PFSK-1 (cell line): Measurements from ENCODE around the gene L3MBTL2.

Experiments
- FOXP2 ChIP-seq: optimal IDR thresholded peaks from 2 replicates; pipeline ENCODE3; 2011; ENCODE audit warnings: borderline replicate concordance, control low read depth, inconsistent platforms; ENCODE audit not compliant: insufficient read depth; ENCODE audit errors: extremely low read length, extremely low read depth
- POLR2AphosphoS5 ChIP-seq: IDR thresholded peaks from 2 replicates; pipeline ENCODE4 v1.6.1; 2012; ENCODE audit warnings: low read depth, mild to moderate bottlenecking, control low read depth, low read length, moderate library complexity
- SIN3A ChIP-seq: IDR thresholded peaks from 2 replicates; pipeline ENCODE4 v1.6.1; 2012; ENCODE audit warnings: mild to moderate bottlenecking, low read length, moderate library complexity, borderline replicate concordance; ENCODE audit not compliant: insufficient read depth
- TF ChIP-seq, protein P1 (sequence below), 2 experiments: IDR thresholded peaks; 2 replicates each; pipeline versions ENCODE4 v1.6.1 to v1.8.0; 2011 to 2012; ENCODE audit warnings: low read depth in 2 of 2, low read length in 2 of 2, control low read depth in 1 of 2, inconsistent platforms in 1 of 2, mild to moderate bottlenecking in 1 of 2, moderate library complexity in 1 of 2; ENCODE audit not compliant: insufficient read depth in 1 of 2

DNA sequence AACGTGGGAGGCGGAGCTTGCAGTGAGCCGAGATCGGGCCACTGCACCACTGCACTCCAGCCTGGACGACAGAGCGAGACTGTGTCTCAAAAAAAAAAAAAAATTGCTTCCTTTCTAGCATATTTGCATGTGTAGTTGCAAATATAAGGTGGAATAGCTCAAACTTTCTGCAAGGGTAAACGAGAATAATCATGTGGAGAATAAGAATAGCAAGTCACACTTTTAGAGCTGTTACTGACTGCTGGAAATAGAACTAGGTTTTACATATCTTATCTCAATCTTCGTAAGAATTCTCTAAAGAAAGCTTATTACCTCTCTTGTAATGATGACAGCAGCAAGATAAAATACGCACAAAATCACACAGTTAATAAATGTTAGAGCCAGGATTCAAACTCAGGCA is 1.6 kb downstream of the L3MBTL2 start:
- TF ChIP-seq, protein P1, sequence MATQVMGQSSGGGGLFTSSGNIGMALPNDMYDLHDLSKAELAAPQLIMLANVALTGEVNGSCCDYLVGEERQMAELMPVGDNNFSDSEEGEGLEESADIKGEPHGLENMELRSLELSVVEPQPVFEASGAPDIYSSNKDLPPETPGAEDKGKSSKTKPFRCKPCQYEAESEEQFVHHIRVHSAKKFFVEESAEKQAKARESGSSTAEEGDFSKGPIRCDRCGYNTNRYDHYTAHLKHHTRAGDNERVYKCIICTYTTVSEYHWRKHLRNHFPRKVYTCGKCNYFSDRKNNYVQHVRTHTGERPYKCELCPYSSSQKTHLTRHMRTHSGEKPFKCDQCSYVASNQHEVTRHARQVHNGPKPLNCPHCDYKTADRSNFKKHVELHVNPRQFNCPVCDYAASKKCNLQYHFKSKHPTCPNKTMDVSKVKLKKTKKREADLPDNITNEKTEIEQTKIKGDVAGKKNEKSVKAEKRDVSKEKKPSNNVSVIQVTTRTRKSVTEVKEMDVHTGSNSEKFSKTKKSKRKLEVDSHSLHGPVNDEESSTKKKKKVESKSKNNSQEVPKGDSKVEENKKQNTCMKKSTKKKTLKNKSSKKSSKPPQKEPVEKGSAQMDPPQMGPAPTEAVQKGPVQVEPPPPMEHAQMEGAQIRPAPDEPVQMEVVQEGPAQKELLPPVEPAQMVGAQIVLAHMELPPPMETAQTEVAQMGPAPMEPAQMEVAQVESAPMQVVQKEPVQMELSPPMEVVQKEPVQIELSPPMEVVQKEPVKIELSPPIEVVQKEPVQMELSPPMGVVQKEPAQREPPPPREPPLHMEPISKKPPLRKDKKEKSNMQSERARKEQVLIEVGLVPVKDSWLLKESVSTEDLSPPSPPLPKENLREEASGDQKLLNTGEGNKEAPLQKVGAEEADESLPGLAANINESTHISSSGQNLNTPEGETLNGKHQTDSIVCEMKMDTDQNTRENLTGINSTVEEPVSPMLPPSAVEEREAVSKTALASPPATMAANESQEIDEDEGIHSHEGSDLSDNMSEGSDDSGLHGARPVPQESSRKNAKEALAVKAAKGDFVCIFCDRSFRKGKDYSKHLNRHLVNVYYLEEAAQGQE (IDR thresholded peaks at IDR 0.05; ENCODE audit: insufficient read depth in 1 of 2, low read depth in 2 of 2, low read length in 2 of 2) = no peak
- TF ChIP-seq POLR2AphosphoS5 (no peak), FOXP2 (no peak), SIN3A (no peak)
